NCI-H226 (cell line): ENCODE data around the gene LYRM4.

Experiments used
- DNase-seq: peaks from one replicate; pipeline ENCODE4 v3.0.0-alpha.2; 2015

Gene LYRM4

GRCh38 chr6:5202941-5203340 is 57.8 kb downstream of the LYRM4 start:
- no peak for DNase-seq

GRCh38 chr6:5202206-5202605 is 58.5 kb downstream of the LYRM4 start:
- DNase-seq, result no peak

- DNase-seq, result peak; percentile 2
Measured at GRCh38 chr6:5201271-5201670, 59.5 kb downstream of the LYRM4 start.

GRCh38 chr6:5199702-5200101 is 61.0 kb downstream of the LYRM4 start:
- DNase-seq, result no peak

GRCh38 chr6:5199283-5199682 is 61.5 kb downstream of the LYRM4 start:
- DNase-seq, result no peak

GRCh38 chr6:5197084-5197483 is 63.7 kb downstream of the LYRM4 start:
- DNase-seq, result no peak

GRCh38 chr6:5192135-5192794 is 68.5 kb downstream of the LYRM4 start:
- no peak for DNase-seq

- no peak for DNase-seq
Measured at GRCh38 chr6:5191722-5192121, 69.0 kb downstream of the LYRM4 start.

GRCh38 chr6:5191222-5191621 is 69.5 kb downstream of the LYRM4 start:
- no peak for DNase-seq

- DNase-seq, result peak; percentile 94
Measured at GRCh38 chr6:5190507-5190906, 70.2 kb downstream of the LYRM4 start.

- DNase-seq, result no peak
Measured at GRCh38 chr6:5188646-5189045, 72.1 kb downstream of the LYRM4 start.

GRCh38 chr6:5184878-5185277 is 75.9 kb downstream of the LYRM4 start:
- DNase-seq, result no peak

GRCh38 chr6:5184218-5184617 is 76.5 kb downstream of the LYRM4 start:
- DNase-seq, result no peak

- DNase-seq, result peak; percentile 12
Measured at GRCh38 chr6:5181510-5182317, 79.0 kb downstream of the LYRM4 start.

GRCh38 chr6:5180636-5181035 is 80.1 kb downstream of the LYRM4 start:
- no peak for DNase-seq

GRCh38 chr6:5179917-5180316 is 80.8 kb downstream of the LYRM4 start:
- DNase-seq, result no peak

GRCh38 chr6:5178806-5179205 is 81.9 kb downstream of the LYRM4 start:
- DNase-seq, result no peak

GRCh38 chr6:5175635-5176034 is 85.1 kb downstream of the LYRM4 start:
- DNase-seq, result no peak

- no peak for DNase-seq
Measured at GRCh38 chr6:5174756-5175549, 85.8 kb downstream of the LYRM4 start.

GRCh38 chr6:5174244-5174643 is 86.5 kb downstream of the LYRM4 start:
- no peak for DNase-seq

GRCh38 chr6:5173810-5174209 is 86.9 kb downstream of the LYRM4 start:
- DNase-seq, result no peak

- DNase-seq, result no peak
Measured at GRCh38 chr6:5172897-5173474, 87.8 kb downstream of the LYRM4 start.

GRCh38 chr6:5172041-5172653 is 88.6 kb downstream of the LYRM4 start:
- DNase-seq, result no peak
